ENCODE results near the gene FRMD4A.
A peak's percentile ranks its signal among the peaks of the same experiment; 100 is the strongest.

The FRMD4A gene

DNA sequence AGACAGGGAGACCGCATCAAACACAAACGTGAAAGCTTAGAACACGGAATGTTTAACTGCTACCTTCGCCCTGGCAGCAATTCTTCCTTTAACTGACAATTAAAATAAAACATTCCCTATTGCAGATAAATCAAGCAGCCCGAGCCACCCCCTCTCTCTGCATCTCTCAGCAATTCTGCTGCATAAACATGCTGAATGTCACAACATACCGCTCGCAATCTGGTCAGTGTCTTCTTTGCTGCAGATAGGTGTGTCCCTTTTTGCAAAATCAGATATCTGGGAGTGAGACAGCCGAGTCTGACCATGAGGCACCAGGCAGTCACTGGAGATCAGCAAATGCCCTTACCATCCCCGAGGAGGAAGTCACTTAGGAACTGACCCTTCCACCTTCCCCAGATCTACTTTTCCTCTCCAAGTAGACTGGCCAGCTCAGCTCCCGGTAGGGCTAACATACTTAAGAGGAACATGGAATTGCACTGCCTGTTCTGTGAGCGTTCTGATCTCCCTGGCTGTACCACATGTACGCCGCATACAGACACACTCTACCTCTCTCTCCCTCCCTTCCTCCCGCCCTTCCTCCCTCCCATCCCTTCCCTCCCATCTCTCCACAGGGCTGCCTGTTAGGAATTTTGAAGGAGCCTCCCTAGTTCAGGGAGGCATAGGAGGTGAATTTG is at the start of gene FRMD4A:
Gene FRMD4A, minus strand, starts transcription at position 537 of the 674 bp plus-strand sequence.
- DNase-seq = no peak

DNA sequence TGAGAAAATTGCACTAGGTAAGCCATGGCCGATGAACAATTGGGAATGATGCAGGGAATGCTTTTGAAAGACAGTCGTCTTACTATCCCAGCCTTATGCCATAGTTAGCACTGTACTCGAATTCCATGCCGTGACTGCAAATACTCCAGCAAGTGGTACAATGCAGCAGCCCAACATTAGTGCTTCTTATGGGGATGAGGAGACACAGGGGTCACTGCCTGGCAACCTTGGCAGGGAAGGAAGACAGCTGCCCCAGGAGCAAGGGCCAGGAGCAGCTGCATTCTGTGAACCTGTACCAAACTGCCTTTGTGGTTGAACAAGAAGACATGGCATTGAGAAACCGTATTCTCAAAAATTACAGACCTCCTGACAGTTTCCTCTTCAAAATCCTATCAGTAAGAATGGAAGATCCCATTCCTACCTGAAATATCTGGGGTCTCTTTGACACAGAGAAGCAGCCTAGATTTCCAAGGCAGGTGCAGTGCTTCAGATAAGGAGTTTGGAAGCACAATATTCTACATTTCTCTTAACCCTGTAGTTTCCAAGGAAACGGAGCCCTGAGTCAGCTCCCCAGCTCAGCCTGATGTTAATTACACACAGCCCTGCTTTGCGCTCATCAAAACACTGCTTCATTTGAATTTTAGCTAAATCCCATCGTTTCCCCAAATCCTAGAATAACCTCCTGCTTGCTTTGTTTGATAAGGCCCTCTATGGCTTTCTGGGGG is 49.0 kb upstream of the FRMD4A start:
- no peak for DNase-seq

DNA sequence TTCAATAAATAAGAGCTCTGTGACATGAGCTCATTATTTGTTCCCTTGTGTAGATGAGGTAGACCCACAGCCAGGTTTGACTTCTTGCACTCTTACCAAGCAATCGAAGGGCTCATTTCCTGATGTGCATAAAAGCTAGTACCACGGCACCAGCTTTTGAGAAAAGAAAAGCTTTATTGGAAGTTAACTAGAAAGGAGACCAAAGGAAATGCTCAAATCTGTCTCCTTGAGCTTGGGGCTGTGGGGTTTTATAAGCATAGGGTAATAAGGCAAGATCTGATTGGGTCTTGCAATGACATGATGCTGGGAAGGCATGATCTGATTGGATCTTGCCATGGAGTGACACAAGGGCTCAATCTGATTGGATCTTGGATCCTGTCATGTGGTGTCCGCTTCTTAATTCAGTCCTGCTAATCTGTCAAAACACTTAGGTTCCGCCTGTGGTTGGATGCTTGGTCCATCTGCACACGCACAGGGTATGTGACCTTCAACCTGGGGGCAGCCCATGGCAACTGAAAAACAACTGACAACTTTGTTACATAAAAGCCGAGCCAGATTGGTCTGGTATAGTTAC is 47.8 kb upstream of the FRMD4A start:
- DNase-seq = no peak

DNA sequence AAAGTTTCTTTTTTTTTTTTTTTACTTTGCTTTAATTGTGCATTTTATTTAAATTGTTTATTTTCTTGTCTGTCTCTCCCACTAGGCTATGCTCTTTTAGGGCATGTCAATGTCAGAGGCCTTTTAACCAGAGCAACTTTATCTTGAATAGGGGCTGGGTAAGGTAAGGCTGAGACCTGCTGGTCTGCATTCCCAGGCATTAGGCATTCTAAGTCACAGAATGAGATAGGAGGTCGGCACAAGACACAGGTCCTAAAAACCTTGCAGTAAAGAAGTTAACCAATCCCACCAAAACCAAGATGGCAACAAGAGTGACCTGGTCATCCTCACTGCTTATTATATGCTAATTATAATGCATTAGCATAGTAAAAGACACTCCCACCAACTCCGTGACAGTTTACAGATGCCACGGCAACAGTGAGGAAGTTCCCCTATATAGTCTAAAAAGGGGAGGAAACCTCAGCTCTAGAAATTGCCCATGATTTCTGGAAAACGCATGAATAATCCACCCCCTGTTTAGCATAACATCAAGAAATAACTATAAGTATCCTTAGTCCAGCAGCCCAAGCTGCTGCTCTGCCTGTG is 47.0 kb upstream of the FRMD4A start:
- no peak for DNase-seq

GRCh38 chr10:14374745-14375445 is 44.2 kb upstream of the FRMD4A start:
- no peak for DNase-seq

DNA sequence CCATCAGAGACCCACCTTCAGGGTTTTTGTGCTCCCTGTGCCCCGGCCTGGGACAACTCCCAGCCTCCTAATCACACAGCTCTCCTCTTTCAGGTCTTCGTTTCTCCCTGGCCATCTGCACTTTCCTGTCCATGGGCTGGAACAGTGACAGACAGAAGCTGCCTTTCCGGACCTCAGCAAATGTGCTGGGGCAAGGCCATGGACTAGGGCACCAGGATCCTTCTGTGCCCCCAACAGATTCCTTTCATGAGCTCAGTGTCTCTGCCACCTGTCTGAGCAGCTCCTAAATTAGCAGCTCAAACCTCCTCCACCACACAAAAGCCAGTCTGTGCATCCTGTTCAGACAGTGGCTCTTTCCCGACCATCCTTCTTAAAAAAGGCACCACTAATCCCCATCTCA is 41.9 kb upstream of the FRMD4A start:
- no peak for DNase-seq

GRCh38 chr10:14371581-14371980 is 40.9 kb upstream of the FRMD4A start:
- DNase-seq = peak in 1 of 2 experiments; percentile 43

- DNase-seq = no peak
These were observed 40.2 kb upstream of the FRMD4A start for GRCh38 chr10:14370894-14371293.

GRCh38 chr10:14369906-14370305 is 39.2 kb upstream of the FRMD4A start:
- DNase-seq = no peak

DNA sequence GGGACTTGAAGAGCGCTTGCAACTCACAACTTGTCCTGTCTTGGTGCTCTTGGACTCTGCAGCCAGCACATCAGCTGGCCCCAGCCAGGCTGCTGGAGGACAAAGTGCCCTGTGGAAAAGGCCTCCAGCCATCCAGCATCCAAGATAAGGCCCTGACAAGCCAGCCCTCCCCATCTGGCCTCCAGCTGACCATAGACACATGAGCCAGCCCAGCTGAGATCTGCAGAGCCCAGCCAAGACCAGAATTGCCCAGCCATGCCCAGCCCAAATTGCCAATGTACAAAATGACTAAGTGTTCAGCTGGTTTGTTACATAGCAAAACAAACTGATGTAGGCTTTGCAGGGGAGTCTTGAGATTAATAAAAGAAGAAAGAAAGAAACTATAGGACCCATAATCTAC is 36.0 kb upstream of the FRMD4A start:
- DNase-seq = no peak

DNA sequence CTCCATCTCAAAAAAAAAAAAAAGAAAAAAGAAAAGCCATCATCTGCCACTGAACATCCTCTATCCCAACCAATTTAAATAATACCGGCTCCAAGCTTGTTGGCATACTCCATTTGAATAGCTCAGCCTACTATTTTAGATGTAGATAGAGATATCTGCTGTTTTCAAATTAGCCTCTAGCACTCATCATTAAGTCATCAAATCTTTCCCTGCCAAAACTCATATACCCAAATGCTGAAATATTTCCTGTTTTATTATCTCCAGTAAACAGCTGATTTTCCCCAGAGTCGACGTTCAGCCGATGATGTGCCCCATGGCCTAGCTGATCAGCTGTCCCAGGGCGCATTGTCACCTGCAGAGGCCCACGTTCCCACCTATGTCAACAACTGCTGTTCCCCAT is 34.5 kb upstream of the FRMD4A start:
- no peak for DNase-seq

DNA sequence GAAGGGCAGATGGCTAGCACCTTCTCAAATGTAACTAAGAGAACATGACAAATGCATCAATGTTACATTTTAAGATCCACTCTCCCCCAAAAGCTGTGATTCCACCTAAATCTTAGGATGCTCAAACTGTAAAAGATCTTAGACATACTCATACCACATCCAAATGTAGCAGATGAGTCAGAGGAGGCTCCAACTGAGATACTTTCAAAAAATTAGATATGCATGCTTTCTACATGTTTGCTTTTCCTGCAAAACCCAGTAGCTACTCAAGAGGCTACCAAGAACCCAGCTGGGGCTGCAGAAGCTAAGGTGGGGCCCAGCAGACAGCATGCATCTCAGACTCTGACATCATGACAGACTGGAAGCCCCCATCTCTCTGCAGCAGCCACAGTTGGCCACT is 31.4 kb upstream of the FRMD4A start:
- no peak for DNase-seq

DNA sequence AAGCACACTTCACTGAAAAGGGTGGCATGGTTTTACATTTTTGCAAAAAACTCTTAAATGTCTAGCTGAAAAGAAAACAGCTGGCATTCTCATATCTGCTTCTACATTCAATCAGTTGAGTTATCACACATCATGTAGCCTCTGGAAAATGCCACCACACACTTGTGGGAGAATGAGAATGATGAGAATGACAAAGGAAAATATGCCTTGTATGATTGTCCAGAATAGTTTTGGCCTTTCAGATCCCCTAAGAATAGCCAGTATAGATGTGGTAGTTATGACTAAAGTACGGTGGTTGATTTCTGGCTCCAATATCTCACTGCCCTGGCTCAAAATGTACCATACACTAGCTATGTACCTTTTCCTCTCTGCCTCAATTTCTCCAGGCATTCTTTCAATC is 30.2 kb upstream of the FRMD4A start:
- DNase-seq = no peak

GRCh38 chr10:14360515-14360914 is 29.8 kb upstream of the FRMD4A start:
- no peak for DNase-seq

GRCh38 chr10:14358886-14359573 is 28.3 kb upstream of the FRMD4A start:
- DNase-seq = no peak

DNA sequence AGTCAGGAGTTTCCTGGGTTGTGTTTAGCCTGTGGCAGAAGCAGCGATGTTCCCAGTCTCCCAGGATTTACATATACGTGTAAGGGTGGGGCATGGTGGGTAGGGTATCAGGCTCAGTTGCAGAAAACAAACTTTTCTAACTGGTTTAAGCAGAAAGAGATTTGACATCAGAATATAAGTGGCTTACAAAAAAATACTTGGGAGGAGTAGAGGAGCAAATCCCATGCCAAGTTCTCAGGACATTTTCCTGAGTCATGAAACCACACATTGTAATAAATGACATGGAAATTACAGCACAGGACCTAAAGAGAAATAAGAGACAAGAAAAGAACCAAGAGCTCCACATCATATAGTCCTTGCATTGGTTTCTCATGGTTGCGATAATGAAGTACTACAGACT is 26.2 kb upstream of the FRMD4A start:
- DNase-seq = no peak

DNA sequence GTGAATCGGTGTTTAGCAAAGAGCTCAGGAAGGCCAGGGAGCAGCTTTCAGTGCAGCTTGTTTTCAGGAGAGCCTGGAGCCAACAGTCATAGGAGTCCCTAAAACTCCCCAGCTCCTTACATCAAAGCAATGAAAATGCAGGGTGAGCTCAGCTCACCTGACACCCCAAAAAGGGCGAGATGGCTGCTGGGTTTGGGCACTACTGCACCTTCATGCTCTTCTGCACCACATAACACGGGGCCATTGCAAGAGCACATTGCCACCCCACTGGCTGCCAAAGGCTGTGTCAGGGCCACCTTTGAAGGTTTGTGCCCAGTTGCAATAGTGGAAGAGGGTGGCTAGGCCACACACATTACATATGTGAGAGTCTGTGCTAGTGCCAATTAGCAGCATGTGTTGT is 25.0 kb upstream of the FRMD4A start:
- no peak for DNase-seq

- DNase-seq = no peak
These were observed 22.7 kb upstream of the FRMD4A start for GRCh38 chr10:14353291-14353913.

DNA sequence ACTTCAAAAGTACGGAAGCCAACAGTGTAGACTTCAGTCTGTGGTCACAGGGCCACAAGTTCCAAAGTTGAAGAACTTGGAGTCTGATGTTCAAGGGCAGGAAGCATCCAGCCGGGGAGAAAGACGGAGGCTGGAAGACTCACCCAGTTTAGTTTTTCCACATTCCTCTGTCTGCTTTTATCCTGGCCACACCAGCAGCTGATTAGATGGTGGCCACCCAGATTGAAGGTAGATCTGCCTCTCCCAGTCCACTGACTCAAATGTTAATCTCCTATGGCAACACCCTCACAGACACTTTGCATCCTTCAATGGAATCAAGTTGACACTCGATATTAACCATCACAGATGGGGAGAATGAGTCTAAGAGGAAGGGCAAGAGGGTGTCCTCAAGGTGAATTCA is 19.3 kb upstream of the FRMD4A start:
- no peak for DNase-seq

DNA sequence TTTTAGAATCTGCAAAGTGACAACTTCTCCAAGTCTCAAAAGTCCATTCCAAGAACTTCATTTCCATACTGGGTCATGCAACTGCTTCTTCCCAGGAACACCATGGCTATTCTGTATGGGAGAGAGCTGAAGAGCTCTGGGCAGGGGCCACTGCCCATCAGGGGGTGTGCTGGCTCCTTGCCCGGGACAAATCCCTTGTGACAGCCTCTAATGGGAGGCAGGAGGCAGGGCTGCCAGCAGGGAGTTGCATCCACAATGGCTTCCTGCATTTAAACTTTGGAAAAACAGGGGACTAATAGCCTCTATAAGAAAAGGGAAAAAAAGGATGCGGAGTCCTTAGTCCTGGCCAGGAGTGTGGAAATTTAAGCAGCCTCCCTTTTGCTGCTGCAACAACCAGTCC is 18.4 kb upstream of the FRMD4A start:
- DNase-seq = peak; percentile 6 to 66

DNA sequence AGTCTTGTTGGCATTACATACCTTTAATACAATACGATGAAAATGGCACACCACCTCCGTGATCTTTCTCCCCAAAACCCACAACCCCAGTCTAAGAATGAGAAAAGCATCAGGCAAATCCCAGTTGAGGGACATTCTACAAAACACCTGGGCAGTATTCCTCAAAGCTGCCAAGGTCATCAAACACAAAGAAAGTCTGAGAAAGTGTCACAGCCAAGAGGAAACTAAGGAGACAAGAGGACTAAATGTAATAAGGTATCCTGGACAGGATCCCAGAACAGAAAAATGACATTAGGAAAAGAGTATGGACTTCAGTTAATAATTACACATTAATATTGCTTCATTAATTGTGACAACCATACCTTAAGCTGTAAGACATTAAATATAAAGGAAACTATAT is 14.5 kb upstream of the FRMD4A start:
- DNase-seq = no peak

DNA sequence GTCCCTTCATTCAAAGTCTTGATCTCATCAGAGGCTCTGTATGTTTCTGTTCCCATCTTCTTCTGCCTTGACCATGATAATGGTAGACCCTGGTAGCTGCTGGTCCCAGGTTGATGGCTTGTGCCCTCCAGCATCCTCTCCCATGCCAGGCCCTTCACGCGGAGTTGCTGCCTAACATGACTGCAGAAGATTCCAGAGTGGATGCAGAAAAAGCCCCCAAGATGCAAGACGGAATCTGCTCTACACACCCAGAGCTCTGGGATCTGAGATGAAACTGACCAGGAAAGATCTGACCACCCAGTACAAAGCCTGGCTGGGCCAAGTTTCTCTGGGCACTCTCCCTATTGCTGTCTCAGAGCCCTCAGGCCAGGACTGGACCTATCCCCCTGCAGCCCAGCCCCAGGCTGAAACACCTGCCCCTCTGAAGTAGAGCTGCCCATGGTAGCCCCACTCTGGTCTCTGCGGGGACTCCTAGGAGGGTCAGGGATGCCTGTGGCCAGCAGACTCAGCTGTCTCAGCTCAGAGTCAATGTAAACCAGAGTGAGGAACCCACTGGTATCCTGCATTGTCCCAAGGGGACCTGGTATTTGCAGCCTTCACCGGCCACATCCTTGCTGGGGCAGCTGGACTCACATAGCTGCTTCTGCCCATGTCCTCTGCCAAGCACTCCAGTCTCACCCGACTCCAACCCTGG is 9.5 kb upstream of the FRMD4A start:
- DNase-seq = no peak

Data from NCI-H446 (cell line).